BLaER1 treated with 17β-estradiol and CSF1 and Interleukin-3, amounts not matched to agents 10 nM and 100 nM (cell line): ENCODE results near the gene IMMP1L.

Experiments used
- H3K27ac ChIP-seq, 11 experiments: shearing (Covaris generic); formaldehyde crosslinking; 2 replicates each; pipeline ENCODE4 v1.8.1; 2022
- H3K27me3 ChIP-seq, 11 experiments: shearing (Covaris generic); formaldehyde crosslinking; 2 replicates each; pipeline ENCODE4 v1.8.1; 2022
- H3K36me3 ChIP-seq, 11 experiments: shearing (Covaris generic); formaldehyde crosslinking; 2 replicates each; pipeline ENCODE4 v1.8.1; 2022
- H3K4me1 ChIP-seq, 10 experiments: shearing (Covaris generic); formaldehyde crosslinking; 2 replicates each; pipeline ENCODE4 v1.8.1; 2022
- H3K4me2 ChIP-seq, 11 experiments: shearing (Covaris generic); formaldehyde crosslinking; 2 replicates each; pipeline ENCODE4 v1.8.1; 2022
- H3K4me3 ChIP-seq, 10 experiments: shearing (Covaris generic); formaldehyde crosslinking; 2 replicates each; pipeline ENCODE4 v1.8.1; 2022
- H3K9ac ChIP-seq, 11 experiments: shearing (Covaris generic); formaldehyde crosslinking; 2 replicates each; pipeline ENCODE4 v1.8.1; 2022
- H3K9me3 ChIP-seq, 11 experiments: shearing (Covaris generic); formaldehyde crosslinking; replicated peaks in 1 of 11; 2 replicates each; pipeline ENCODE4 v1.8.1; 2022
- H4K20me1 ChIP-seq, 11 experiments: shearing (Covaris generic); formaldehyde crosslinking; 2 replicates each; pipeline ENCODE4 v1.8.1; 2022
- Cebpa-rat ChIP-seq, 11 experiments: shearing (Covaris generic); IDR thresholded peaks; 2 replicates each; pipeline ENCODE4 v1.8.1; 2022

The IMMP1L gene

DNA sequence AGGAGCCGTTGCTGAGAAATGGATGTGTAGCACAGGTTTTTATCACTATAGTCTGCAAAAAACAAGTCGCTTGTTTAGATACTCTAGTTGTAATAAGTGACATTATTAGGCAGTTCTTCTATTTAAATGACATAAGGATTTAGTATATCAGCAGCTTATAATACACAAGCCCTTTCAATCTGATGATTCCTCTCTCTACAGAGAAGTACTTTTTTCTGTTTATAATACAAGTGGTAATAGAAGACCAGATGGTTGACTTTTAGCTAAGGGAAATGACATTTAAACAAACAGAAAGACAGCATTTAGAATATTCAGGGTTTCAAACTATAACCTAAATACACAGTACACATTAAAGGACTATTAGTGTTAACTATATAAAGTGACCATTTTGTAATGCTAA lies 60.4 kb downstream of the IMMP1L start:
- Histone ChIP-seq H3K4me3 (no peak overlapping the region), H3K27me3 (no peaks in the 10 kb centered on the region), H4K20me1 (no peaks in the 10 kb centered on the region), H3K27ac (no peak overlapping the region), H3K4me1 (no peaks in the 10 kb centered on the region), H3K4me2 (no peak overlapping the region), H3K36me3 (peaks cover 11 to 49% (median 17%) of the 10 kb centered on the region in 11 experiments; a peak in 17 of 22 replicates), H3K9ac (no peak overlapping the region), H3K9me3 (no peaks in the 10 kb centered on the region)
- no peak for TF ChIP-seq Cebpa-rat (IDR thresholded peaks at IDR 0.05)

DNA sequence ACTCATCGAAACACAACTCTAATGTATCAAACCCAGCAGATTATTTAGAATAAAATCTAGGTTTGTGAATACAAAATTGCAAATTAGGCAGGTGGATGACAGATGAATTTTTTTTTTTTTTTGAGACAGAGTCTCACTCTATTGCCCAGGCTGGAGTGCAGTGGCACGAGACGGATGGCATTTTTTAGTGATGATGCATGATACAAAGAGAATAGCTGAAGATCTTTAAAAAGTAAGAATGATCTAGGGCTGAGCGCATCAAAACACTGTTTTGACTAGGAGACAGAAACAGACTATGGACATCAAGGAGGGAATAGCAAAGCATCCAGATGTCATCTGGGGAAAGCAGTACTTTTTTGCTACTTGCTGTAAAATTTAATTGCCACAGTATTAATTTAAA lies 63.8 kb downstream of the IMMP1L start:
- Histone ChIP-seq H3K9me3 (no peaks in the 10 kb centered on the region), H3K4me2 (no peak overlapping the region), H3K36me3 (peaks cover 0 to 28% (median 9%) of the 10 kb centered on the region in 11 experiments; a peak in 11 of 22 replicates), H3K9ac (no peak overlapping the region), H3K27me3 (no peaks in the 10 kb centered on the region), H3K4me1 (no peaks in the 10 kb centered on the region), H4K20me1 (no peaks in the 10 kb centered on the region), H3K27ac (no peak overlapping the region), H3K4me3 (no peak overlapping the region)
- no peak for TF ChIP-seq Cebpa-rat (IDR thresholded peaks at IDR 0.05)

DNA sequence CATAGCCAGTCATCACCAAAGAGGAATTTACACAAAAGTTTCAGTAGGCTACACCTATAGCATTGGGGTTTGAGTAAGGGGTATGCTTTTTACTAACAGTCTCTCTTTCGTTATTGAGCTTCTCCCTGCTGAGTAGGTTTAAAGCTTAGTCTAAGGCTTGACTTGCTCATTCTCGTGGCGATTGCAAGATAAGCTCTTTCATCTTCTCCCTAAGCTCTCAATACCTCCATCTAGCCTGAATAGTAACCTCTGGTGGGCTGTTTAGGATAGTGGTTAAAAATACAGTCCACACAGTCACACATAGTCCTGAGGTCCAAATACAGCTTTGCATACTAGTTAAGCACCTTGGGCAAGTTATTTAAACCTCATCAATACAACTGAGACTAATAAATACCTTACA lies 65.6 kb downstream of the IMMP1L start:
- H3K4me2 ChIP-seq: no peak overlapping the region
- H3K4me1 ChIP-seq: no peaks in the 10 kb centered on the region
- peaks cover 0 to 22% (median 7%) of the 10 kb centered on the region in 11 experiments; a peak in 11 of 22 replicates for H3K36me3 ChIP-seq
- TF ChIP-seq Cebpa-rat (IDR thresholded peaks at IDR 0.05): no peak
- no peak overlapping the region for H3K4me3 ChIP-seq
- no peak overlapping the region for H3K27ac ChIP-seq
- H4K20me1 ChIP-seq: no peaks in the 10 kb centered on the region
- no peaks in the 10 kb centered on the region for H3K27me3 ChIP-seq
- no peaks in the 10 kb centered on the region for H3K9me3 ChIP-seq
- H3K9ac ChIP-seq: no peak overlapping the region

DNA sequence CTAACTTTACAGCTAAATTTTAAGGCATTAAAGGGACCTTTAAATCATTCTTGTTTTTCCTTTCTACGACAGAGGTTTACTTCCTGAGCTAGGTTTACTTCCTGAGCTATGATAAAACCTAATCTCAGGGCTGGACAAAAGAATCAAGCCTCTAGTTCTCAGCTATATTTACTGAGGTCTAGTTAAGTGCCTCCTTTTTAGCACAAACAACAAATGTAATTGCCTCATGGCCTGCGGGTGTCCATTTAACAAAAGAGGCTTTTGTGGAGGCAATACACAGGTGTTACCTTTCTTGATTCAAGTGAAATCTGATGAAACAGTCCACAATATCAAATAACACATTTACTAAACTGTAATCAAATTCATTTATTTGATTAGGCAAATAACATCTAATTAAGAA lies 67.3 kb downstream of the IMMP1L start:
- TF ChIP-seq Cebpa-rat (IDR thresholded peaks at IDR 0.05): no peak
- H4K20me1 ChIP-seq: no peaks in the 10 kb centered on the region
- no peak overlapping the region for H3K27ac ChIP-seq
- 0 out of 22 replicates have a peak, but pooled peaks cover 0 to 8% (median 0%) of the 10 kb centered on the region in 11 experiments for H3K36me3 ChIP-seq
- H3K9me3 ChIP-seq: no peaks in the 10 kb centered on the region
- no peak overlapping the region for H3K4me2 ChIP-seq
- H3K27me3 ChIP-seq: no peaks in the 10 kb centered on the region
- H3K9ac ChIP-seq: no peak overlapping the region
- no peak overlapping the region for H3K4me3 ChIP-seq
- no peaks in the 10 kb centered on the region for H3K4me1 ChIP-seq

DNA sequence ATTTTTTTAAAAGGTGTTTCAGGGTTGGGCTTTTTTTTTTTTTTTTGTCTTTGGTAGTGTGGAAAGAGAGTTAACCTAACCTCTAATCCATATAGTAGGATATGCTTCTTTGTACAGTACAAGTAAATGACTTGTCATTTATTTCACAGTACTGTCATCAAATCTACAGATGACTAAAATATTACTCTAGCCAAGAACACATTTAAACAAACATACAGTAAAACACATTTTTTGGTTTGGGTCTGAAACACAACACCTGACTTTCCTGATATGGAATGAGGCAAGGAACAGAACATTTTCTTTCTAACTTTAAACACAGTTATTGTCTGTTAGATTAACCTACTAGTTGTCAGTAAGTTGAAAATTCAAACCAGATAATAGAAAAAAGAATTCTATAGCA lies 68.1 kb downstream of the IMMP1L start:
- no peak for TF ChIP-seq Cebpa-rat (IDR thresholded peaks at IDR 0.05)

DNA sequence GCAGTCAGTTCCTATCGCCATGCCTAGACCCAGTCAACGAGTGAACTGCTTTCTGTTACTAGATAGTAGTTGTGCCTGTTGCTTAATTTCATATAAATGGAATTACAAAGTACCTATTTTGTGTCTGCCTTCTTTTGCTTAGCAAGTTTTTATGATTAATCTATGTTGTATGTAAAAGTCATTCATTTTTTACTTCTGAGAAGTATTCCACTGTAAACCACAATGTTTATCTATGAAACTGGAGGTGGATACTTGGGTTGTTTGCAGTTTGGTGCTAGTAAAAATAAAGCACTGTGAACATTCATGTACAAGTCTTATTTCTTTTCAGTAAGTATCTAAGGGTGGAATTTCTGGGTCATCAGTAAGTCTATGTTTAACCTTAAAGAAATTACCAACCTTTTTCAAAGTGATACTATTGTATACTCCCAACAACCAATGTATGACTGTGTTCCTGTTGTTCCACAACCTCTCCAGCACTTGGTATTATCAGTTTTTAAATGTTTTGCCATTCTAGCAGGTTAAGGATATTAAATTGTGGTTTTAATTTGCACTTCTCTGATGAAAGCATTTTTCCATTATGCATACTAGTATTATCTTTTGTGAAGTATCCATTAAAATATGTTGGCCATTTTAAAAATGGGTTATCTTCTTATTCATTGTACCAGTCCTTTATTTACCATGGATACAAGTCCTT lies 71.5 kb downstream of the IMMP1L start:
- no peak overlapping the region for H3K4me2 ChIP-seq

More for the DNA sequence above, 68.1 kb downstream of the IMMP1L start:
- Histone ChIP-seq H3K9ac (no peak overlapping the region), H3K4me1 (no peaks in the 10 kb centered on the region), H4K20me1 (no peaks in the 10 kb centered on the region), H3K4me3 (no peak overlapping the region), H3K27ac (no peak overlapping the region), H3K9me3 (no peaks in the 10 kb centered on the region), H3K27me3 (no peaks in the 10 kb centered on the region), H3K36me3 (0 out of 22 replicates have a peak, but pooled peaks cover 0 to 4% (median 0%) of the 10 kb centered on the region in 11 experiments), H3K4me2 (no peak overlapping the region)

DNA sequence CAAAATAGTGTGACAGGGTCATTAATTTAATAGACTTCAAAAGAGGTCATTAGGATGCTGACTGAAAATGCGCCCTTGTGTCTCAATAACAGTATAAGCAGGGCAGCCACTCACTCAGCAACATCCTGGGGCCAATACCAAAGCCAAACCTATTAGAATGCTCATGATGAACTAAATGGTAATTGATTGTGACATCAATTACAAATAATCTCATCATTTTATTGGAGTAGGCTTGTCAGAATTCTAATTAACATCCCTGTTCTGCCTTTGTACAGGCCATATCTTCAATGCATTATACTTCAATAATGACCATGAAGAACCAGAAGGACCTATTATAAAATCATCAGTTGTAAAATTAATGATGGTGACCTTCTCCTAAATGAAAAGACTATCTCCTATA lies 75.6 kb downstream of the IMMP1L start:
- no peak for TF ChIP-seq Cebpa-rat (IDR thresholded peaks at IDR 0.05)
- H3K4me2 ChIP-seq: no peak overlapping the region
- H3K27me3 ChIP-seq: no peaks in the 10 kb centered on the region
- no peaks in the 10 kb centered on the region for H3K9me3 ChIP-seq
- H3K4me3 ChIP-seq: no peak overlapping the region
- no peaks in the 10 kb centered on the region for H3K4me1 ChIP-seq
- no peak overlapping the region for H3K9ac ChIP-seq
- no peaks in the 10 kb centered on the region for H4K20me1 ChIP-seq
- peaks cover 7 to 43% (median 22%) of the 10 kb centered on the region in 11 experiments; a peak in 19 of 22 replicates for H3K36me3 ChIP-seq
- H3K27ac ChIP-seq: no peak overlapping the region

More for the DNA sequence above, 71.5 kb downstream of the IMMP1L start:
- no peaks in the 10 kb centered on the region for H3K4me1 ChIP-seq
- H3K9ac ChIP-seq: no peak overlapping the region
- H3K9me3 ChIP-seq: no peaks in the 10 kb centered on the region
- no peaks in the 10 kb centered on the region for H4K20me1 ChIP-seq
- H3K36me3 ChIP-seq: peaks cover 0 to 4% (median 0%) of the 10 kb centered on the region in 11 experiments; a peak in 2 of 22 replicates
- H3K27me3 ChIP-seq: no peaks in the 10 kb centered on the region
- no peak for TF ChIP-seq Cebpa-rat (IDR thresholded peaks at IDR 0.05)
- no peak overlapping the region for H3K4me3 ChIP-seq
- no peak overlapping the region for H3K27ac ChIP-seq

DNA sequence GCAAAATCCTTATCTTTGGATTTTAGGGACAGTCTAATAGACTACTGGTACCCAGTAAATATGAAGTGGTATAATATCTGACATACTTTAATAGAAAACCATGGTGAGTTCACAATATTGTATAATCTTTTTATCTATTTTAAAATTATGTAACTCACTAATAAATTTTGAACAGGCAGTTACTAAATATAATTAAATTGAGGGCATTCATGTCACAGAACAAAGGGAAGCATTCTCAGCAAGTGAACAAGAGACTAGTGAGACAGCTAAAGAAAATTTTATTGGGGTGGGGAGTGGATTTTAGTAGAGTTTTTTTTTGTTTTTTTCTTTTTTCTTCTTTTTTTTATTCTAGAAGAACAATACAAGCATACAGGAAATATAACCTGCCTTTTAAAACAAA lies 84.8 kb downstream of the IMMP1L start:
- no peak overlapping the region for H3K9ac ChIP-seq
- H3K9me3 ChIP-seq: no peaks in the 10 kb centered on the region
- no peak for TF ChIP-seq Cebpa-rat (IDR thresholded peaks at IDR 0.05)
- H3K27me3 ChIP-seq: no peaks in the 10 kb centered on the region
- H3K4me2 ChIP-seq: no peak overlapping the region
- H4K20me1 ChIP-seq: no peaks in the 10 kb centered on the region
- peaks cover 0 to 15% (median 4%) of the 10 kb centered on the region in 11 experiments; a peak in 11 of 22 replicates for H3K36me3 ChIP-seq
- no peak overlapping the region for H3K4me3 ChIP-seq
- no peaks in the 10 kb centered on the region for H3K4me1 ChIP-seq
- no peak overlapping the region for H3K27ac ChIP-seq

DNA sequence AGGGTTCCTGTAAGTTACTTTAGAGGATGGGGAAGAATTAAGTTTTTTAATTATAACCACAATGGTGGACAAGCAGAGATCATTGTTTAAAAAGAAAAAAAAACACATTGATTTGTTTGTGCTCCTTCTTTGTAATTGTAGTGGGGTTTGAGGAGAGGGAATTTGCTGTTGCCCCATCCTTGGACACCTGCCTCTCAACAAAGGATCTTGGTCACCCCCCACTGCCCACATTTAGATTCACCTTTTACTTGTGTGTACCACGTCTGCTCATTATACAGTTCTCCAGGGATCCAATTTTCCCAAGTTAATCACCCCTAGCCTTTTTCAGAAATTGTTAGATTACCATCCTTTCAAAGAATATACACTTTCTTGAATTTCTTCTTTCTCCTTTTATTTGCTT lies 86.7 kb downstream of the IMMP1L start:
- Histone ChIP-seq H3K27me3 (no peaks in the 10 kb centered on the region), H4K20me1 (no peaks in the 10 kb centered on the region), H3K9ac (no peak overlapping the region), H3K4me3 (no peak overlapping the region), H3K27ac (no peak overlapping the region), H3K9me3 (no peaks in the 10 kb centered on the region), H3K36me3 (peaks cover 0 to 7% (median 0%) of the 10 kb centered on the region in 11 experiments; a peak in 4 of 22 replicates), H3K4me1 (no peaks in the 10 kb centered on the region), H3K4me2 (no peak overlapping the region)
- TF ChIP-seq Cebpa-rat (IDR thresholded peaks at IDR 0.05): no peak

DNA sequence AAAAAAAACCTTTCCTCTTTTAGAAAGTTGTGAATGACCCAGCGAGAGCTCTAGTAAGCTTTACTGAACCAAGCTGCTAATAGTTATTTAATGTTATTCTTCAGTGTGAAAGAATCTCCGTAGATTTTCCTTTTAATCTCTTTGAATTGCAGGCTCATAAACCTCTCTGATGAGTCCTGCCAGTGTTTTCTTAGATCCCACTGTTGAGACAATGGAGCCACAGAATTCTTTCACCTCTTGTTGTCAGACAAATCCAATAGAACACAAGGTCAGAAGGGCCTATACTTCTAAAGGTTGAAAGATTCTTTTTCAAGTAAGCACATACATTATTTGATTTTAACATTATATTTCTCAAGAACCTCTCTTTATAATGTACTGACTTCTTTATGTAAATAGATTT lies 87.6 kb downstream of the IMMP1L start:
- no peak for TF ChIP-seq Cebpa-rat (IDR thresholded peaks at IDR 0.05)
- no peaks in the 10 kb centered on the region for H3K9me3 ChIP-seq
- H3K4me3 ChIP-seq: no peak overlapping the region
- H3K9ac ChIP-seq: no peak overlapping the region
- H3K4me1 ChIP-seq: no peaks in the 10 kb centered on the region
- no peak overlapping the region for H3K27ac ChIP-seq
- peaks cover 0 to 4% (median 0%) of the 10 kb centered on the region in 11 experiments; a peak in 1 of 22 replicates for H3K36me3 ChIP-seq
- no peak overlapping the region for H3K4me2 ChIP-seq
- no peaks in the 10 kb centered on the region for H3K27me3 ChIP-seq
- H4K20me1 ChIP-seq: no peaks in the 10 kb centered on the region
